MM.1S (cell line): ENCODE results near the gene VWA7.

Experiments used
- DNase-seq: peaks from one replicate; pipeline ENCODE4 v3.0.0-alpha.2; 2015
- H2AFZ ChIP-seq: fragments of 300-600 bp; sonication (generic); 2 replicates; pipeline ENCODE4 v1.6.0; 2016; ENCODE audit warnings: antibody characterized with exemption, low read length
- H3F3A ChIP-seq: fragments of 300-600 bp; sonication (generic); 2 replicates; pipeline ENCODE4 v1.6.1; 2016; ENCODE audit warnings: mild to moderate bottlenecking, antibody characterized with exemption, low read length, moderate library complexity, mixed read lengths; ENCODE audit not compliant: insufficient read depth
- H3K27ac ChIP-seq: fragments of 300-600 bp; sonication (generic); 2 replicates; pipeline ENCODE4 v1.5.1; 2016; ENCODE audit warnings: mild to moderate bottlenecking, low read length
- H3K27me3 ChIP-seq: fragments of 300-600 bp; sonication (generic); replicated peaks from 2 replicates; pipeline ENCODE4 v1.6.0; 2016; ENCODE audit warnings: low read length; ENCODE audit not compliant: insufficient read depth
- H3K36me3 ChIP-seq: fragments of 300-600 bp; sonication (generic); replicated peaks from 2 replicates; pipeline ENCODE4 v1.6.1; 2016; ENCODE audit warnings: mild to moderate bottlenecking, low read length, mixed read lengths; ENCODE audit not compliant: insufficient read depth
- H3K4me1 ChIP-seq: fragments of 300-600 bp; sonication (generic); 2 replicates; pipeline ENCODE4 v1.6.1; 2016; ENCODE audit warnings: low read length, mixed read lengths
- H3K4me2 ChIP-seq: fragments of 300-600 bp; sonication (generic); 2 replicates; pipeline ENCODE4 v1.6.0; 2016; ENCODE audit warnings: low read depth, low read length
- H3K4me3 ChIP-seq: fragments of 300-600 bp; sonication (generic); 2 replicates; pipeline ENCODE4 v1.5.1; 2016; ENCODE audit warnings: low read length, mixed read lengths
- H3K79me2 ChIP-seq: fragments of 300-600 bp; sonication (generic); 2 replicates; pipeline ENCODE4 v1.6.1; 2016; ENCODE audit warnings: mixed run types, low read length, mixed read lengths
- H3K9ac ChIP-seq: fragments of 300-600 bp; sonication (generic); 2 replicates; pipeline ENCODE4 v1.6.1; 2016; ENCODE audit warnings: low read length, mixed read lengths
- H3K9me2 ChIP-seq: fragments of 300-600 bp; sonication (generic); replicated peaks from 2 replicates; pipeline ENCODE4 v1.6.1; 2016; ENCODE audit warnings: mild to moderate bottlenecking, low read length, mixed read lengths; ENCODE audit not compliant: insufficient read depth
- H3K9me3 ChIP-seq: fragments of 300-600 bp; sonication (generic); replicated peaks from 2 replicates; pipeline ENCODE4 v1.6.1; 2016; ENCODE audit warnings: mild to moderate bottlenecking, low read length, mixed read lengths; ENCODE audit not compliant: insufficient read depth
- H4K20me1 ChIP-seq: fragments of 300-600 bp; sonication (generic); 2 replicates; pipeline ENCODE4 v1.6.1; 2016; ENCODE audit warnings: mild to moderate bottlenecking, low read length, moderate library complexity, mixed read lengths; ENCODE audit not compliant: insufficient read depth
- EZH2 ChIP-seq: fragments of 300-600 bp; sonication (generic); optimal IDR thresholded peaks from 2 replicates; pipeline ENCODE3; 2017; ENCODE audit warnings: low read depth, mild to moderate bottlenecking, antibody characterized with exemption, low read length, mixed read lengths
- EZH2phosphoT487 ChIP-seq: fragments of 300-600 bp; sonication (generic); IDR thresholded peaks from 2 replicates; pipeline ENCODE4 v1.6.1; 2018; ENCODE audit warnings: antibody characterized with exemption, low read length
- TF ChIP-seq, protein P1 (sequence below): fragments of 300-600 bp; sonication (generic); IDR thresholded peaks from 2 replicates; pipeline ENCODE4 v1.5.1; 2016; ENCODE audit warnings: antibody characterized with exemption, low read length, mixed read lengths

The VWA7 gene

DNA sequence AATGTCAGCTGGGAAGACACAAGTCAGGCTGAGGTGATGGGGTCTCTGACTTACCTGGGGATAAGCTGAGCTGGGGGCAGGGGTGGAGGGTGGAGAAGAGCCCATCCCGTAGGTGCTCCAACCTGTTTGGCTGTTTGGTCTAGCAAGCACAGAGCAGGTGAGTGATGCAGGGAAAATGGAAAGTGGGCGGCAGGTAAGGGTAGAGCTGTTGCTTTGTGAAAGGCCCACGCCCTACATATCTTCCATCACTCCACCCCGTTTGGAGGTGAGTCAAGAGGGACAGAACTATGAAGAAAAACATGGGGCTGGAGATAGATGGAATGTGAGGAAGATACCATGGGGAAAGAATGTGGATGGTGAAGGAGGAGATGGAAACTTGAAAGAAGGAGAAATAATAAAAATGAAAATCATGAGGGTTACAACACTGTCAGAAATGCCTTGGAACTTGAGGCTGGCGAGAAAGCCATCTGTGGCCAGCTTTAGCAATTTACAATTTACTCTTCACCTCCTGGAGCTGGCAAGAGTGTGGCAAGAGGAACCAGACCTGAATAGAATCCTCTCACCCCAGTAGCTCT, 56.8 kb downstream of the VWA7 start:
- Histone ChIP-seq H3K79me2 (no peaks in the 10 kb centered on the region), H3K4me1 (no peaks in the 10 kb centered on the region), H3K9me2 (no peaks in the 10 kb centered on the region), H3K9ac (no peak overlapping the region), H3K36me3 (no peaks in the 10 kb centered on the region), H3F3A (no peaks in the 10 kb centered on the region), H3K4me3 (no peak overlapping the region), H3K27ac (no peak overlapping the region), H3K9me3 (no peaks in the 10 kb centered on the region), H3K27me3 (no peaks in the 10 kb centered on the region), H4K20me1 (no peaks in the 10 kb centered on the region), H3K4me2 (no peak overlapping the region), H2AFZ (no peak overlapping the region)
- TF ChIP-seq EZH2 (no peak), EZH2phosphoT487 (no peak)
- TF ChIP-seq, protein P1, sequence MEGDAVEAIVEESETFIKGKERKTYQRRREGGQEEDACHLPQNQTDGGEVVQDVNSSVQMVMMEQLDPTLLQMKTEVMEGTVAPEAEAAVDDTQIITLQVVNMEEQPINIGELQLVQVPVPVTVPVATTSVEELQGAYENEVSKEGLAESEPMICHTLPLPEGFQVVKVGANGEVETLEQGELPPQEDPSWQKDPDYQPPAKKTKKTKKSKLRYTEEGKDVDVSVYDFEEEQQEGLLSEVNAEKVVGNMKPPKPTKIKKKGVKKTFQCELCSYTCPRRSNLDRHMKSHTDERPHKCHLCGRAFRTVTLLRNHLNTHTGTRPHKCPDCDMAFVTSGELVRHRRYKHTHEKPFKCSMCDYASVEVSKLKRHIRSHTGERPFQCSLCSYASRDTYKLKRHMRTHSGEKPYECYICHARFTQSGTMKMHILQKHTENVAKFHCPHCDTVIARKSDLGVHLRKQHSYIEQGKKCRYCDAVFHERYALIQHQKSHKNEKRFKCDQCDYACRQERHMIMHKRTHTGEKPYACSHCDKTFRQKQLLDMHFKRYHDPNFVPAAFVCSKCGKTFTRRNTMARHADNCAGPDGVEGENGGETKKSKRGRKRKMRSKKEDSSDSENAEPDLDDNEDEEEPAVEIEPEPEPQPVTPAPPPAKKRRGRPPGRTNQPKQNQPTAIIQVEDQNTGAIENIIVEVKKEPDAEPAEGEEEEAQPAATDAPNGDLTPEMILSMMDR: no peak
- no peak for DNase-seq

- no peak for DNase-seq
- no peaks in the 10 kb centered on the region for H3K9me3 ChIP-seq
- H3K79me2 ChIP-seq: no peaks in the 10 kb centered on the region
- TF ChIP-seq, protein P1: no peak
- TF ChIP-seq EZH2: no peak
- TF ChIP-seq EZH2phosphoT487: no peak
- no peaks in the 10 kb centered on the region for H3K9me2 ChIP-seq
- H3K4me2 ChIP-seq: no peak overlapping the region
- H3K27me3 ChIP-seq: no peaks in the 10 kb centered on the region
- H3K27ac ChIP-seq: no peak overlapping the region
- H3K36me3 ChIP-seq: no peaks in the 10 kb centered on the region
- H3F3A ChIP-seq: no peaks in the 10 kb centered on the region
- H3K4me3 ChIP-seq: no peak overlapping the region
- H2AFZ ChIP-seq: no peak overlapping the region
- H3K4me1 ChIP-seq: no peaks in the 10 kb centered on the region
- no peak overlapping the region for H3K9ac ChIP-seq
- no peaks in the 10 kb centered on the region for H4K20me1 ChIP-seq
These were observed 58.1 kb downstream of the VWA7 start for GRCh38 chr6:31719001-31719400.

DNA sequence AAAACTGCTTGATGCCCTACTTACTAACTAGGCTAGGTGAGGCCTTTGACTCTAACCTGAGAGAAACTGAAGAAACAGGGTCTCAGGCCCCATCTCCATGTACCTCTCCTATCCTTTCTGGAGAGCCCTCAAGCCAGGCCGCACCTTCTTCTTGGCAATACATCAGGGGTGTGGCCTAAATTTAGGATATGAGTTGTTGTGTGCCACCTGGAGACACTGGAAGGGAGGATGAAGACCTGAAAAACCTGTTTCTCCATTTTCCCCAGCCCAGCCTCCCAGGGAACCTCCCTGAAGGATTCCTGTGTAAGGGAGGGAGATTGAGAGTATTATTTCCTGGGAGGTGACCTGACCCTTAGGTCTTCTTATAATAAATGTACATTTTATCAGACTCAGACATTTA, 58.9 kb downstream of the VWA7 start:
- Histone ChIP-seq H3K4me1 (no peaks in the 10 kb centered on the region), H3F3A (no peaks in the 10 kb centered on the region), H3K4me3 (no peak overlapping the region), H3K4me2 (no peak overlapping the region), H3K9me2 (no peaks in the 10 kb centered on the region), H2AFZ (no peak overlapping the region), H3K79me2 (no peaks in the 10 kb centered on the region), H3K36me3 (no peaks in the 10 kb centered on the region), H3K9ac (no peak overlapping the region), H3K9me3 (no peaks in the 10 kb centered on the region), H4K20me1 (no peaks in the 10 kb centered on the region), H3K27ac (no peak overlapping the region), H3K27me3 (no peaks in the 10 kb centered on the region)
- DNase-seq: no peak
- TF ChIP-seq EZH2 (no peak), EZH2phosphoT487 (no peak)
- TF ChIP-seq, protein P1: no peak
